Smooth muscle cell (in vitro differentiated cells): ENCODE results near the gene MATN3. TPM values are rescaled to one million over a fixed set of nuclear protein-coding genes. Genes with fewer than 3 reads are reported as not detected.

ENCODE experiments used
- DNase-seq: peaks from one replicate; lab custom pipeline; 2025; ENCODE audit not compliant: unreplicated experiment; lab: John Stamatoyannopoulos, UW
- H2AFZ ChIP-seq: fragments of 200-600 bp; sonication (generic); 2 replicates; pipeline ENCODE4 v1.6.0; 2016; ENCODE audit warnings: antibody characterized with exemption, low read depth, mild to moderate bottlenecking
- H3F3A ChIP-seq: fragments of 200-600 bp; sonication (generic); 2 replicates; pipeline ENCODE4 v1.6.0; 2017; ENCODE audit warnings: antibody characterized with exemption, low read depth
- H3K27ac ChIP-seq: fragments of 200-600 bp; sonication (generic); 2 replicates; pipeline ENCODE4 v1.5.1; 2016; ENCODE audit warnings: low read depth, mild to moderate bottlenecking
- H3K27me3 ChIP-seq: fragments of 200-600 bp; sonication (generic); 2 replicates; pipeline ENCODE4 v1.6.1; 2016; ENCODE audit warnings: low read depth, mild to moderate bottlenecking
- H3K36me3 ChIP-seq: fragments of 200-600 bp; sonication (generic); 2 replicates; pipeline ENCODE4 v1.5.1; 2016; ENCODE audit warnings: low read depth
- H3K4me1 ChIP-seq: fragments of 200-600 bp; sonication (generic); 2 replicates; pipeline ENCODE4 v1.5.1; 2016; ENCODE audit warnings: low read depth
- H3K4me2 ChIP-seq: fragments of 200-600 bp; sonication (generic); 2 replicates; pipeline ENCODE4 v1.6.0; 2016; ENCODE audit warnings: mild to moderate bottlenecking
- H3K4me3 ChIP-seq: fragments of 200-600 bp; sonication (generic); 2 replicates; pipeline ENCODE4 v1.5.1; 2016; ENCODE audit warnings: mild to moderate bottlenecking
- H3K79me2 ChIP-seq: fragments of 200-600 bp; sonication (generic); 2 replicates; pipeline ENCODE4 v1.6.0; 2016; ENCODE audit warnings: low read depth, mild to moderate bottlenecking
- H3K9ac ChIP-seq: fragments of 200-600 bp; sonication (generic); 2 replicates; pipeline ENCODE4 v1.6.0; 2016; ENCODE audit warnings: low read depth
- H3K9me3 ChIP-seq: fragments of 200-600 bp; sonication (generic); replicated peaks from 2 replicates; pipeline ENCODE4 v1.5.1; 2016; ENCODE audit warnings: low read depth
- H4K20me1 ChIP-seq: fragments of 200-600 bp; sonication (generic); 2 replicates; pipeline ENCODE4 v1.6.0; 2016; ENCODE audit warnings: low read depth
- WGBS: methylation state at CpG from one replicate; pipeline ENCODE4 v1.1.7; 2016; ENCODE audit warnings: low lambda C conversion rate; 5-methylcytosine and 5-hydroxymethylcytosine counted together
- polyA plus RNA-seq: library from polyadenylated mRNA; unstranded; fragments of >200 nt; fragmentation: Nextera tagmentation; extraction: Ambion mirVana; gene quantifications from 2 replicates; pipeline ENCODE4 v1.2.1, GENCODE V29; 2016
- total RNA-seq: library from RNA; depleted of rRNA; stranded (reverse); fragments of >200 nt; gene quantifications from 2 replicates; pipeline ENCODE4 v1.2.3, GENCODE V29; 2014
- TF ChIP-seq, protein P1 (sequence below): fragments of 200-600 bp; sonication (generic); IDR thresholded peaks from 2 replicates; pipeline ENCODE4 v1.5.1; 2017; ENCODE audit warnings: borderline replicate concordance, mild to moderate bottlenecking, antibody characterized with exemption; ENCODE audit not compliant: insufficient read depth, poor library complexity, severe bottlenecking

MATN3 gene
- total and polyA plus RNA-seq, 2 experiments from 2014 or later, result 5.1 to 12.9 TPM

- Histone ChIP-seq H3K9ac (no peak overlapping the region), H3K27me3 (no peaks in the 10 kb centered on the region), H3K4me1 (no peaks in the 10 kb centered on the region), H3K36me3 (peaks cover 3% of the 10 kb centered on the region), H3K4me3 (no peak overlapping the region), H2AFZ (no peak overlapping the region), H3K27ac (no peak overlapping the region), H3K4me2 (no peak overlapping the region), H4K20me1 (no peaks in the 10 kb centered on the region), H3K79me2 (no peaks in the 10 kb centered on the region), H3F3A (no peaks in the 10 kb centered on the region), H3K9me3 (no peaks in the 10 kb centered on the region)
- 29% methylated on average over 1 of the region's 1 CpG for WGBS
- no peak for DNase-seq
- TF ChIP-seq, protein P1, sequence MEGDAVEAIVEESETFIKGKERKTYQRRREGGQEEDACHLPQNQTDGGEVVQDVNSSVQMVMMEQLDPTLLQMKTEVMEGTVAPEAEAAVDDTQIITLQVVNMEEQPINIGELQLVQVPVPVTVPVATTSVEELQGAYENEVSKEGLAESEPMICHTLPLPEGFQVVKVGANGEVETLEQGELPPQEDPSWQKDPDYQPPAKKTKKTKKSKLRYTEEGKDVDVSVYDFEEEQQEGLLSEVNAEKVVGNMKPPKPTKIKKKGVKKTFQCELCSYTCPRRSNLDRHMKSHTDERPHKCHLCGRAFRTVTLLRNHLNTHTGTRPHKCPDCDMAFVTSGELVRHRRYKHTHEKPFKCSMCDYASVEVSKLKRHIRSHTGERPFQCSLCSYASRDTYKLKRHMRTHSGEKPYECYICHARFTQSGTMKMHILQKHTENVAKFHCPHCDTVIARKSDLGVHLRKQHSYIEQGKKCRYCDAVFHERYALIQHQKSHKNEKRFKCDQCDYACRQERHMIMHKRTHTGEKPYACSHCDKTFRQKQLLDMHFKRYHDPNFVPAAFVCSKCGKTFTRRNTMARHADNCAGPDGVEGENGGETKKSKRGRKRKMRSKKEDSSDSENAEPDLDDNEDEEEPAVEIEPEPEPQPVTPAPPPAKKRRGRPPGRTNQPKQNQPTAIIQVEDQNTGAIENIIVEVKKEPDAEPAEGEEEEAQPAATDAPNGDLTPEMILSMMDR, result no peak
Measured at GRCh38 chr2:19943189-19943588, 69.3 kb downstream of the MATN3 start.

GRCh38 chr2:19942199-19942598, 70.3 kb downstream of the MATN3 start:
- Histone ChIP-seq H3K4me3 (no peak overlapping the region), H3K27ac (no peak overlapping the region), H3K9ac (no peak overlapping the region), H3F3A (no peaks in the 10 kb centered on the region), H3K79me2 (no peaks in the 10 kb centered on the region), H3K36me3 (peaks cover 8% of the 10 kb centered on the region), H3K4me1 (no peaks in the 10 kb centered on the region), H4K20me1 (no peaks in the 10 kb centered on the region), H3K27me3 (no peaks in the 10 kb centered on the region), H3K4me2 (no peak overlapping the region), H2AFZ (no peak overlapping the region), H3K9me3 (no peaks in the 10 kb centered on the region)
- TF ChIP-seq, protein P1, result no peak
- no peak for DNase-seq

Other genes starting within 250 kb of the MATN3 start
- 6.2 and 12.5 TPM in 2 replicates for gene TTC32, start 110.7 kb downstream of the MATN3 start, total RNA-seq
- gene TTC32, start 110.7 kb downstream of the MATN3 start, polyA plus RNA-seq, result 5.1 and 5.2 TPM in 2 replicates
- 4.7 and 5.7 TPM in 2 replicates for gene WDR35, start 22.6 kb downstream of the MATN3 start, total RNA-seq
- 0.70 and 1.6 TPM in 2 replicates for gene WDR35, start 22.6 kb downstream of the MATN3 start, polyA plus RNA-seq
- gene LAPTM4A, start 39.0 kb upstream of the MATN3 start, total RNA-seq, result 423 and 431 TPM in 2 replicates
- gene LAPTM4A, start 39.0 kb upstream of the MATN3 start, polyA plus RNA-seq, result 466 and 476 TPM in 2 replicates
- gene SDC1, start 212.5 kb upstream of the MATN3 start, total RNA-seq, result 61.0 and 81.1 TPM in 2 replicates
- 88.1 and 110 TPM in 2 replicates for gene SDC1, start 212.5 kb upstream of the MATN3 start, polyA plus RNA-seq